AG04449 (cell line): ENCODE results near the gene UBL4B.

ENCODE experiments used
- CTCF ChIA-PET: fragments of 350-600 bp; formaldehyde crosslinking; extraction: SDS; loops from one replicate; lab custom pipeline; 2021; ENCODE audit warnings: antibody characterized with exemption; lab: Yijun Ruan, JAX
- POLR2A ChIA-PET: fragments of 400-600, 350-600 bp; formaldehyde crosslinking; extraction: SDS; loops from one replicate; lab custom pipeline; 2020; ENCODE audit warnings: antibody characterized with exemption, inconsistent platforms; lab: Yijun Ruan, JAX
- DNase-seq: peaks from one replicate; pipeline ENCODE4 v3.0.0-alpha.2; 2010; ENCODE audit warnings: low read depth, low spot score
- H3K4me3 ChIP-seq: 2 replicates; pipeline ENCODE4 v1.5.1; 2011; ENCODE audit warnings: low read depth, mild to moderate bottlenecking, control low read depth, low read length
- CTCF ChIP-seq: IDR thresholded peaks from one replicate; pipeline ENCODE4 v1.5.1; 2011; ENCODE audit warnings: mild to moderate bottlenecking, moderate library complexity, low read length, control low read depth, inconsistent platforms; ENCODE audit not compliant: insufficient read depth; ENCODE audit errors: missing control alignments

The UBL4B gene

GRCh38 chr1:110087812-110088738, 24.2 kb upstream of the UBL4B start:
- ChIA-PET POLR2A (no interaction called here), CTCF (interaction anchor here (0.7 to 38.2 kb wide), 31 partner anchors 7 to 414 kb away, joined by 3 to 935 read pairs (median 5); partner anchors contain the start of genes ALX3, STRIP1 and UBL4B)
- H3K4me3 ChIP-seq, result no peak overlapping the region
- peak; percentile 63 for TF ChIP-seq CTCF
- no peak for DNase-seq

- ChIA-PET POLR2A (no interaction called here), CTCF (interaction anchor here (0.8 to 38.2 kb wide), 25 partner anchors 8 to 413 kb away, joined by 3 to 935 read pairs (median 6); partner anchors contain the start of genes ALX3, STRIP1 and UBL4B)
- no peak overlapping the region for H3K4me3 ChIP-seq
- DNase-seq, result no peak
- no peak for TF ChIP-seq CTCF
These were observed 23.4 kb upstream of the UBL4B start for GRCh38 chr1:110088739-110089316.

GRCh38 chr1:110089561-110090275, 22.5 kb upstream of the UBL4B start:
- CTCF ChIA-PET, result interaction anchor here (1.0 to 38.2 kb wide), 8 partner anchors 8 to 371 kb away, joined by 4 to 935 read pairs (median 22); partner anchors contain the start of genes STRIP1 and UBL4B
- TF ChIP-seq CTCF, result no peak
- DNase-seq, result no peak
- POLR2A ChIA-PET, result no interaction called here
- H3K4me3 ChIP-seq, result no peak overlapping the region

GRCh38 chr1:110091381-110091780, 20.9 kb upstream of the UBL4B start:
- ChIA-PET POLR2A (interaction anchor here (0.7 kb wide), 1 partner anchor 57 kb away, joined by 3 read pairs; the partner anchor contains the start of gene STRIP1), CTCF (interaction anchor here (0.9 to 38.2 kb wide), 10 partner anchors 9 to 405 kb away, joined by 3 to 935 read pairs (median 13); partner anchors contain the start of genes AHCYL1 and UBL4B)
- H3K4me3 ChIP-seq, result no peak overlapping the region
- no peak for DNase-seq
- TF ChIP-seq CTCF, result no peak

GRCh38 chr1:110091791-110092190, 20.5 kb upstream of the UBL4B start:
- ChIA-PET POLR2A (interaction anchor here (0.7 kb wide), 1 partner anchor 57 kb away, joined by 3 read pairs; the partner anchor contains the start of gene STRIP1), CTCF (interaction anchor here (0.7 to 38.2 kb wide), 10 partner anchors 10 to 454 kb away, joined by 3 to 935 read pairs (median 12); partner anchors contain the start of genes AHCYL1 and UBL4B)
- TF ChIP-seq CTCF, result no peak
- H3K4me3 ChIP-seq, result no peak overlapping the region
- no peak for DNase-seq
